HG02885 (cell line): ENCODE results near the gene GADD45GIP1.
"Not testable (repeated sequence)": the region's sequence is repeated elsewhere in the genome, so short reads cannot be mapped to it uniquely, and the experiment has no call there.

Source experiments
- ATAC-seq: cut with Tn5 transposase; IDR thresholded peaks from one replicate; pipeline ENCODE4 v1.9.1; 2021; ENCODE audit warnings: mild to moderate bottlenecking; ENCODE audit not compliant: unreplicated experiment, poor library complexity

The GADD45GIP1 gene

GRCh38 chr19:12915860-12916259 lies 41.2 kb downstream of the GADD45GIP1 start:
- ATAC-seq: not testable (repeated sequence)

- ATAC-seq: no peak
Measured at GRCh38 chr19:12913851-12914690, 43.0 kb downstream of the GADD45GIP1 start.

GRCh38 chr19:12913011-12913561 lies 43.9 kb downstream of the GADD45GIP1 start:
- ATAC-seq: no peak

DNA sequence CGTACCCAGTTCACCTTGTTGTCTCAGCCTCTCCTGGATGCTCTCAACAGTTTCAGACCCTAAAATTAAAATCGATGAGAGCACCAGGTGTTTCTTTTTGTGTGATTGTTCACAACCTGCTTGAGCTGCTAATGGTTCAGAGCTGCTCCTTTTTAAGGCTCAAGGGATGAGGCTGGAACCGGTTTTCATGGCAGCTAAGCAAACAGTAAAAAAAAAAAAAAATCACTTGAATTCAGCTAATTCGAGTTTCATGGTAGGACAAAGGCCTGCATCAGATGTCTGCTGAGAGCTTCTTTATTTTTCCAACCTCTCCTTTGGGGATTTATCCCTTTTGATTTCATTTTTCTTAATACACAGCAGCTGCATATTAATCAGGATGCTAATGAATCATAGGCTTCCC lies 44.5 kb downstream of the GADD45GIP1 start:
- ATAC-seq: no peak

- ATAC-seq: no peak
Measured at GRCh38 chr19:12907166-12907565, 49.9 kb downstream of the GADD45GIP1 start.
